BLaER1 (cell line): Measurements from ENCODE around the gene PRKCA.

Experiments
- H3K27ac ChIP-seq: shearing (Covaris generic); formaldehyde crosslinking; 2 replicates; pipeline ENCODE4 v1.8.1; 2022
- H3K27me3 ChIP-seq: shearing (Covaris generic); formaldehyde crosslinking; 2 replicates; pipeline ENCODE4 v1.8.1; 2022
- H3K36me3 ChIP-seq: shearing (Covaris generic); formaldehyde crosslinking; 2 replicates; pipeline ENCODE4 v1.8.1; 2022
- H3K4me1 ChIP-seq: shearing (Covaris generic); formaldehyde crosslinking; 2 replicates; pipeline ENCODE4 v1.8.1; 2022
- H3K4me2 ChIP-seq: shearing (Covaris generic); formaldehyde crosslinking; 2 replicates; pipeline ENCODE4 v1.8.1; 2022
- H3K4me3 ChIP-seq: shearing (Covaris generic); formaldehyde crosslinking; 2 replicates; pipeline ENCODE4 v1.8.1; 2022
- H3K9ac ChIP-seq: shearing (Covaris generic); formaldehyde crosslinking; 2 replicates; pipeline ENCODE4 v1.8.1; 2022
- H3K9me3 ChIP-seq: shearing (Covaris generic); formaldehyde crosslinking; 2 replicates; pipeline ENCODE4 v1.8.1; 2022
- H4K20me1 ChIP-seq: shearing (Covaris generic); formaldehyde crosslinking; 2 replicates; pipeline ENCODE4 v1.8.1; 2022
- Cebpa-rat ChIP-seq: shearing (Covaris generic); IDR thresholded peaks from 2 replicates; pipeline ENCODE4 v1.8.1; 2022

PRKCA gene

DNA sequence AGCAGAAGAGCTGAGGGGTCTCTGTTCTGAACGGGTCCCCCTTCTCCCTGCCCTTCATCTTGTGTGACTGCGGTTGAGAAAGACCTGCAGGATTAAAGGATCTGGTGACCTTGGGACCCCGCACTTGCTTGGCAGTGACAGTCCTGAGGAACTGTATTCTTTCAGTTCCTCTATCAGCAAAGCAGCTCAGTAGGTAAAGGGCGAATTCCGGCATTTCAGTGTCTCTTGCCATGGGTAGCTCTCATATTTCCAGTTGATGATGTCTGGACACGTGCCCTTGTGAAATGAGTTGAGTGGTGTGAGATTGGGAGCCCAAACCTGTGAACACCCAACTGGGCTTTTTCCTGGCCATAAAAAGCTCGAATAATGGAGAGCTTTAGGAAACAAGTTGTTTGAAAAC, 135.7 kb downstream of the PRKCA start:
- Histone ChIP-seq H3K4me2 (peak overlapping the region; percentile 66), H3K4me1 (peaks cover 77% of the 10 kb centered on the region), H3K27me3 (no peaks in the 10 kb centered on the region), H3K9ac (no peak overlapping the region), H3K9me3 (peaks cover 13% of the 10 kb centered on the region), H3K4me3 (no peak overlapping the region), H3K27ac (0 out of 2 replicates have a peak overlapping the region, but pooled peaks have one; percentile 15), H3K36me3 (no peaks in the 10 kb centered on the region), H4K20me1 (no peaks in the 10 kb centered on the region)
- TF ChIP-seq Cebpa-rat: no peak

DNA sequence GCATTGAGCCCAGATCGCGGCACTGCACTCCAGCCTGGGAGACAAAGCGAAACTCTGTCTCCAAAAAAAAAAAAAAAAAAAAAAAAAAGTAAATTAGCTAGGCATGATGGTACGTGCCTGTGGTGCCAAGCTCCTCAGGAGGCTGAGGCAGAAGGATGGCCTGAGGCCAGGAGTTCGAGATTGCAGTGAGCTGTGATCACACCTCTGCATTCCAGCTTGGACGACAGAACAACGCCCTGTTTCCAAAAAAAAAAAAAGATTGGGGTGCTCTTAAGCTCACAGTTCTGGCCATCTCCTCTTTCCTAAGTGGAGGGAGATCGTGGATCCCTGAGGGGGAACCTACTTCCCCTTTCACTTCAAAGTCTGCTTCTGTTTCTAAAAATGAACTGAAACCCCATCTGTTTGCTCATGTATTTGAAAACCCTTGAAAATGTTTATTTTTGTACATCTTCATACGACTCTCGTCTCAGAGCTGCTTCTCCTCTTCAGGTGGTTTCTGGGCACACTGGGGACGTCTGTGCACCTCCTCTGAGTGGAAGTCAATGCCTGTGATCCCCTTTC, 138.8 kb downstream of the PRKCA start:
- Histone ChIP-seq H3K4me3 (peak overlapping the region; percentile 44), H3K27ac (peak overlapping the region; percentile 81), H3K9ac (peak overlapping the region; percentile 51; the same call in 1 of the 2 replicates), H3K4me2 (peak overlapping the region; percentile 84), H3K4me1 (peaks cover 96% of the 10 kb centered on the region), H3K9me3 (peaks cover 31% of the 10 kb centered on the region), H3K27me3 (no peaks in the 10 kb centered on the region), H4K20me1 (no peaks in the 10 kb centered on the region), H3K36me3 (no peaks in the 10 kb centered on the region; the same call in 1 of the 2 replicates)
- no peak for TF ChIP-seq Cebpa-rat

- peak overlapping the region; percentile 84 for H3K4me2 ChIP-seq
- no peaks in the 10 kb centered on the region for H4K20me1 ChIP-seq
These were observed 140.8 kb downstream of the PRKCA start for GRCh38 chr17:66443166-66443565.

DNA sequence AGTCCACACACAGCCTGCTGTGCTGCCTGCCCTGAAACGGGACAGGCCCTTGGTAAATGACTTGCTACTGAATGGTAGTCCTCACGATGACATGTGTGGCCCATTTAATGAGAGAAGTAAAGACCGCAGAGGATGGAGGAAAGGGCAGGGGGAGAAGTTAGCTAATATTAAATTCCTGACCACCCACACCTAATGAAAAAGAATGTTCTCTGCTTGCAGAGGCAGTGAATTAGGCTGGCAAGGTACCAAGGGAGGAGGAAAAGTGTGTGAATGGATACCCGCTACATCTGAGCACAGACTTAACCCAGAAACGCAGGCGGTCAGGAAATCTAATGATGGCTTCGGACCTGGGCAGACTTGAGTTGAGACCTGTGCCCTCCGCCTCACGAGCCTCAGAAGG, 141.2 kb downstream of the PRKCA start:
- Histone ChIP-seq H3K4me3 (no peak overlapping the region), H3K27me3 (no peaks in the 10 kb centered on the region), H3K27ac (peak overlapping the region; percentile 81; the same call in 1 of the 2 replicates), H3K9ac (no peak overlapping the region; the same call in 1 of the 2 replicates), H3K4me2 (peak overlapping the region; percentile 84), H3K9me3 (peaks cover 27% of the 10 kb centered on the region), H3K4me1 (peaks cover 80% of the 10 kb centered on the region), H3K36me3 (no peaks in the 10 kb centered on the region; the same call in 1 of the 2 replicates), H4K20me1 (no peaks in the 10 kb centered on the region)
- no peak for TF ChIP-seq Cebpa-rat

More at GRCh38 chr17:66443166-66443565, 140.8 kb downstream of the PRKCA start:
- peak overlapping the region; percentile 81 for H3K27ac ChIP-seq
- H3K9ac ChIP-seq: no peak overlapping the region; the same call in 1 of the 2 replicates
- H3K36me3 ChIP-seq: no peaks in the 10 kb centered on the region; the same call in 1 of the 2 replicates
- H3K27me3 ChIP-seq: no peaks in the 10 kb centered on the region
- no peak for TF ChIP-seq Cebpa-rat
- H3K9me3 ChIP-seq: peaks cover 31% of the 10 kb centered on the region
- peaks cover 84% of the 10 kb centered on the region for H3K4me1 ChIP-seq
- no peak overlapping the region for H3K4me3 ChIP-seq

DNA sequence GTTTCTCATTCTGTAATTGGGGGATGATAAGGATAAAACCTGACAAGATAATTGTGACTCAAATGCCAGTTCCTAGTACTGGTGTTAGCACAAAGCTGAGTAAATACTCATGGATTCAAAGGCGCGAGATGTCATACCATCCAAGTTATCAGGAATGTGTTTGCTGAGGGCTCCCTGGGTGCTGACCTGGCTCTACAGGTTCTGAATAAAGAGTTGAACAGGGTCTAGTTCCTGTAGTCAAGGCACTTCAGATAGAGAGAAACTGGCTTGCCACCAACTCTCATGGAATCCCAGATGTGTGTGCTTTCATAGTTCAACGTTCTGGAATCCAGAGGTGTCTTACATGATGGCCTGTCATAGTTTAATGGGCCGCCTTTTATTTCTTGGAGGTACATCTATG, 141.6 kb downstream of the PRKCA start:
- Histone ChIP-seq H3K4me2 (peak overlapping the region; percentile 84), H3K27ac (peak overlapping the region; percentile 81; the same call in 1 of the 2 replicates)

DNA sequence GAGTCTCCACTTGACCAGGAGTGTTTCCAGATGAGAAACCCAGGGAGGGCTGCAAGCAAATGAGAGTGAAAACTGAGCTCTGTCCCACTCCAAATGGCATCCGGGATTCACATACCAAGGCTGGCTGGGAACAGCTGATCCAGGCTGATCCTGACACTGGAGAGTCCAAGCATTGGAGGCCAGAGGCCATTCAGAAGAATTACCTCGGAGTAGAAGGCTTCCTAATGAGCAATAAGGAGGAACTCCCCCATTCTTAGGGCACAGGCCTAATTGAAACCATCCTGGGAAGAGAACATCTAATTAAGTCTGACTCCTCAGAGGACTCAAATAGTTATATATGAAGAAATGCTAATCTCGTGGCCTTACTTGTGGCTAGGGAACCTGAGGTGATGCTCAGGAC, 142.8 kb downstream of the PRKCA start:
- Histone ChIP-seq H3K4me2 (no peak overlapping the region), H4K20me1 (no peaks in the 10 kb centered on the region), H3K4me3 (no peak overlapping the region), H3K9me3 (peaks cover 18% of the 10 kb centered on the region), H3K27me3 (no peaks in the 10 kb centered on the region), H3K27ac (no peak overlapping the region), H3K36me3 (no peaks in the 10 kb centered on the region; the same call in 1 of the 2 replicates), H3K4me1 (peaks cover 66% of the 10 kb centered on the region), H3K9ac (no peak overlapping the region)
- TF ChIP-seq Cebpa-rat: no peak

More for the DNA sequence above, 141.6 kb downstream of the PRKCA start:
- Histone ChIP-seq H3K9me3 (peaks cover 23% of the 10 kb centered on the region), H3K9ac (no peak overlapping the region), H4K20me1 (no peaks in the 10 kb centered on the region), H3K36me3 (no peaks in the 10 kb centered on the region; the same call in 1 of the 2 replicates), H3K4me3 (no peak overlapping the region), H3K4me1 (peaks cover 75% of the 10 kb centered on the region), H3K27me3 (no peaks in the 10 kb centered on the region)
- TF ChIP-seq Cebpa-rat: no peak

DNA sequence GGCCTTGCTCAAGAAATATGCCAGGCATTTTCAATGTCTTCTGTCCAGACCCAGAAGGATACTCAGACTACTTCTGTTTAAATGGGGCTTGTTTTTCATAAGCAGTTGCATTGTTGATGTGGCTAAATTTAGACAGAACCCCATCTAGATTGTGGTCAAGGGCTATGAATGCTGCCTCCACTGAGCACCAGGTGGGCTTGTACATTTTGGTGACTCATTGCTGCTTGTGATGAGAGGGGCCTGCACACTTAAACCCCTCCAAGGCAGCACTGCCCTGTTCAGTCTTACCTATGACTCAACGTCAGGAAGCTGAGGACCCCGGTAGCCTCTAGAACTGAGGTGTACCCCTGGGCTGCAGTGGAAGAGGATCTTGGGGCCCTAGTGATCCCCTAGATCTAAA, 144.0 kb downstream of the PRKCA start:
- no peak for TF ChIP-seq Cebpa-rat
- H3K4me2 ChIP-seq: peak overlapping the region; percentile 58
- H3K4me1 ChIP-seq: peaks cover 62% of the 10 kb centered on the region

GRCh38 chr17:66447159-66447558, 144.7 kb downstream of the PRKCA start:
- no peaks in the 10 kb centered on the region for H3K27me3 ChIP-seq

More for the DNA sequence above, 144.0 kb downstream of the PRKCA start:
- H3K27ac ChIP-seq: peak overlapping the region; percentile 31
- H3K9me3 ChIP-seq: peaks cover 18% of the 10 kb centered on the region
- no peaks in the 10 kb centered on the region for H4K20me1 ChIP-seq
- H3K9ac ChIP-seq: no peak overlapping the region
- H3K4me3 ChIP-seq: no peak overlapping the region
- H3K27me3 ChIP-seq: no peaks in the 10 kb centered on the region
- no peaks in the 10 kb centered on the region; the same call in 1 of the 2 replicates for H3K36me3 ChIP-seq

GRCh38 chr17:66448026-66448639, 145.7 kb downstream of the PRKCA start:
- no peak overlapping the region for H3K4me2 ChIP-seq
- H3K4me1 ChIP-seq: peaks cover 61% of the 10 kb centered on the region
- H3K9me3 ChIP-seq: peaks cover 18% of the 10 kb centered on the region
- no peaks in the 10 kb centered on the region for H4K20me1 ChIP-seq
- no peak overlapping the region for H3K4me3 ChIP-seq
- no peak overlapping the region for H3K27ac ChIP-seq
- no peak for TF ChIP-seq Cebpa-rat
- H3K36me3 ChIP-seq: no peaks in the 10 kb centered on the region; the same call in 1 of the 2 replicates
- H3K9ac ChIP-seq: no peak overlapping the region
- no peaks in the 10 kb centered on the region for H3K27me3 ChIP-seq

More at GRCh38 chr17:66447159-66447558, 144.7 kb downstream of the PRKCA start:
- Histone ChIP-seq H3K4me2 (no peak overlapping the region), H3K4me3 (no peak overlapping the region), H3K27ac (no peak overlapping the region), H3K4me1 (peaks cover 62% of the 10 kb centered on the region), H3K9me3 (peaks cover 18% of the 10 kb centered on the region), H3K36me3 (no peaks in the 10 kb centered on the region; the same call in 1 of the 2 replicates), H3K9ac (no peak overlapping the region), H4K20me1 (no peaks in the 10 kb centered on the region)
- TF ChIP-seq Cebpa-rat: no peak

DNA sequence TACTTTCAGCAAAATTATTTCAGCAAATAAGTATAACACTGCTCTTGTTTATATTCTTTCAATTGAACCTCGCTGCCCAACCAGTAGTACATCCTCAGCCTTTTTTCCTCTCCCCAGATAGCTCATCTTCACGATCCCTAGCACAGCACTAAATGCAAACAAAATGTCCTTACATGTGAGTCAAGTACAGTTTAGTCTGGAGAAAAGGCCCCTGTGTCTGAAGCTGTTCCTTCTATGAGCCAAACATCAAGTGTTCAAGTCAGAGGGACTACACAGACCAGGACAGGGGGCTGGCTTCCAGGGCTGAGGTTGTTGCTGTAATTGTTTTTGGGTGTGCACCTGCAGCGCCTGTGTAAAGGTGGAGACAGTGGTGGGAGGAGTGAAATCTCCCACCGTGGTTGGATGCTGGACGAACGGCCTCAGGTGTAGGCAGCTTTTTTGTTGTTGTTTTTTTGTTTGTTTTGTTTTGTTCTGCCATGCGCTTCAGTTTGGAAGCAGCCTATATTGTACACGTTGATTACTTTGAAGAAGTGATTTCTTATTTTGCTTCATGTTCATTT, 147.1 kb downstream of the PRKCA start:
- Histone ChIP-seq H3K27me3 (no peaks in the 10 kb centered on the region), H3K9ac (no peak overlapping the region), H3K4me2 (no peak overlapping the region), H3K9me3 (peaks cover 15% of the 10 kb centered on the region), H3K4me3 (no peak overlapping the region), H3K36me3 (no peaks in the 10 kb centered on the region; the same call in 1 of the 2 replicates), H4K20me1 (no peaks in the 10 kb centered on the region), H3K27ac (no peak overlapping the region), H3K4me1 (peaks cover 47% of the 10 kb centered on the region)
- TF ChIP-seq Cebpa-rat: no peak
